GM19324 (cell line): Measurements from ENCODE around the gene ACIN1.
A peak's percentile ranks its signal among the peaks of the same experiment; 100 is the strongest.
"Not testable (repeated sequence)": the region's sequence is repeated elsewhere in the genome, so short reads cannot be mapped to it uniquely, and the experiment has no call there.

ENCODE experiments used
- ATAC-seq: cut with Tn5 transposase; IDR thresholded peaks from one replicate; pipeline ENCODE4 v1.9.1; 2021; ENCODE audit warnings: mild to moderate bottlenecking, moderate library complexity; ENCODE audit not compliant: unreplicated experiment, low FRiP score

The ACIN1 gene

DNA sequence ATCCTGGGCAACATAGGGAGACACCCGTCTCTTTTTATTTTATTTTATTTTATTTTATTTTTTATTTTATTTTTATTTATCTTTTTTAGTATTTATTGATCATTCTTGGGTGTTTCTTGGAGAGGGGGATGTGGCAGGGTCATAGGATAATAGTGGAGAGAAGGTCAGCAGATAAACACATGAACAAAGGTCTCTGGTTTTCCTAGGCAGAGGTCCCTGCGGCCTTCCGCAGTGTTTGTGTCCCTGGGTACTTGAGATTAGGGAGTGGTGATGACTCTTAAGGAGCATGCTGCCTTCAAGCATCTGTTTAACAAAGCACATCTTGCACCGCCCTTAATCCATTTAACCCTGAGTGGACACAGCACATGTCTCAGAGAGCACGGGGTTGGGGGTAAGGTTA lies 12.7 kb upstream of the ACIN1 start:
- not testable (repeated sequence) for ATAC-seq

DNA sequence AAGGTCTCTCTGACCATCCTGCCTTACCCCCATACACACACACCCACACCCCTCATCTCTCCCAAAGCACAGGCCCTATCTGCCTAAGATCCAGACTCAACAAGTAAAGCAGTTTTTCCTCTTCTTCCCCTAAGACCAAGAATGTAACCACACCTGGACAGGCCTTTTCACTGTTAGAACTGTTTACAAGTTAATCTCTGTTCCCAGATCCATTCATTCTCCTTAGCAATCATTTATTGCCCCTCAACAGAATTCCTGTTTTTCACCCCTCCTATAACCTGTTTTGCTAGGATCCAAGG lies 11.8 kb upstream of the ACIN1 start:
- ATAC-seq, result no peak

DNA sequence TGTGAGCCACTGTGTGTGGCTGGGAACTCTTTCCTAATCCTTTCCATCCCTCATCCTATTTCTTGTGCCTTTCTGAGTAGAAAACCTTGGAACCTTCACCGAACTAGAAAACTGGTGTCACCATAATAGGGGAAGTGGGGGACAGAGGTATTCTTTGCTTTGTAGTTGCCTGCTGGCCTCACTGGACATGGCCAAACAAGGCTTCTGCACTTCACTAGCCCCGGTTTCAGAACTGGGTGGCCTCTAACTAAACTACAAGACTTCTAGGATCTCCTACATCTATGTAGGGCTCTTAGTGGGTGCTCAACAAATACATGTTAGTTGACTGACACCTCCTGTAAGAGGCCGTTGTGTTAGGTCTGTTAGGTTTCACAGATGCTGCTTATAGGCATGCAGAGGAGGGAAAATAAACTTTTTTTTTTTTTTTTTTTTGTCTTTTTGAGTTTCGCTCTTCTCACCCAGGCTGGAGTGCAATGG lies 10.4 kb upstream of the ACIN1 start:
- no peak for ATAC-seq

DNA sequence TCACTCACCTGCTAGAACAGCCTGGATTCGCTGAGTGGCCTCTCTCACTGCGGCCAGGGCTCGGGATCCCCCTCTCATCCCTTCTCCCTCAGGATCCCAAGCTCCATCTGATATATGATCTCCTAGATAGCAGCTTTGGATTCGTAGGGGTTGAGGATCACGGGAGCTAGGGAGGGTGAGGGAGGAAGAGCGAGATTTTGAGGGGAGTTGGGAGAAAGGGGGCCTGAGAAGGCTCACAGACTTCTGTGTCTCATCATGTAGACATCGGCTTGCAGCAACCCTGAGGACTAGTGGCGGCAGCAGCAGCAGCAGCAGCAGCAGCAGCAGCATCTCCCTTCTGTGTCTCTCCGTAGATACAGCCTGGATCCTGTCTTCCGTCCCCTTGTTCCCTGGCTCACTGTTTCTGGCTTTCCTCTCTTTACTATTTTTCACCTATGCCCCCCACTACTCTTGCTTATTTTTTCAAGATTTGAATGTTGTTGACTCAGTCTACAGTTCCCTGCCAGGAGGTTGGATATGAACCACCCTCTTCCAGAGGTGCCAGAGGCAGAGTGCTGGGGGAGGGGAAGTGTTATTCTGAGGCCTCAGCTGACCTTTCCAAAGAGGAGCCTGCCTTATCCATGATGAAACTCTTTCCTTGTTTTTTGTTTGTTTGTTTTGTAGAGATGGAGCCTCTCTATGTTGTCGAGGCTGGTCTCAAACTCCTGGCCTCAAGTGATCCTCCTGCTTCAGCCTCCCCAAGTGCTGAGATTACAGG lies 9.8 kb upstream of the ACIN1 start, which contains the start of gene CIROP:
CIROP (minus strand) TSS at position 399 of the 757 bp plus-strand sequence; CDS start at position 330, 69 bp downstream.
- ATAC-seq, result no peak

DNA sequence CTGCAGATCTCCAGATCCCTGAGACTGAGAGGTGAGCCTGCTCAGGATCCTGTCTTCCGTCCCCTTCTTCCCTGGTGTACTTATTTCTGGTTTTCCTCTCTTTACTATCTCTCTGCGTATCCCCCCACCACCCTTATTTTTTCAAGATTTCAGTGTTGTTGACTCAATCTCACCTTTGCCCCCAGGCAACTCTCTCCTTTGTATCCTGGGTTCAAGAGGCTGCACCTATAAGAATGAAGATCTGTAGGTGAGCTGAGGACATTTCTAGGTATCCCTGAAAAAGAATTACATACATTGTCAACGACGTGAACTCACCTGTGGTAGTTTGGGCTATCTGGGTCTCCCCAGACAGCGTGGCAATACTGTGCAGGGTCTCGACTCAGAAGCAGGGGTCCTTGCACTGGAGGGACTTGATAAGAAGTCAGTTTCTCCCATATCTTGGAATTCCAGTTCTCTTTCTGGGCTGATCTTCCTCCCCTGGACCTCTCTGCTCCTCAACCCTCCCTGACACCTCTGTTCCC lies 9.2 kb upstream of the ACIN1 start:
- no peak for ATAC-seq

DNA sequence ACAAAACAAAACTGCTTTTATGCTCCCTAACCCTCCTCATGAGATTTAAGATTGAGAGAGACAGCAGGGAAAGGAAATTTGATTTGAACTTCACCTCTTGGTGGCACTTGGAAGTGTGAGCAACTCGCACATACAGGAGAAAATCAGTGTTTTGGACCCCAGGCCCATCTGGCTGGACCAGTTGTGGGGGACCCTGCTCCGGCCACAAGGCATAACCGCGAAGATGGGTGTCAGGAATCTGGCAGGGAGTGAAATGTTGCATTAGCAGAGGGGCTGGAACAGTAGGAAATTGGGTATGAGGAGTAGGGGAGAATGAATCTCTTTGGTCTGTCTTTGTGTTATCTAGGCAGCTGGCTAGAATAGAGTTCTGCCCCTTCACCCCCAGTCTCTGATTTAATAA lies 8.6 kb upstream of the ACIN1 start:
- ATAC-seq, result no peak

DNA sequence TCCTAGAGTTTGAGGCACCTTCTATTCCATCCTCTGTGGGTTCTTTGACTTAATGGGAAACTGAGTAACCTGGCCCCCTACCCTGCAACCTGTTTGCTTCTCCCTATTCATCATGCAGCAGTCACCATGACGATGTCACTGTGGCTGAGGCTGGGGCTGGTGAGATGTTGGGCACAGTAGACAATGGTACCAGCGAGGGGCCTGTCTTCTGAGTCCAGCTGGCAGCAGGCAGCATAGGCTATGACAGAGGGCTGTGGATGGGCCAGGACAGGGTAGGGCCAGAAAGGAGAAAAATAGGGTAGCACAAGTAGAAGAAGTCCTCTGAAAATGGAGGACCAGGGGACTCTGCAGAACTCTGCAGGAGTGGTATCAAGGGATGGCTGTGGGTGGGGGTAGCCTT lies 7.9 kb upstream of the ACIN1 start:
- ATAC-seq, result no peak

DNA sequence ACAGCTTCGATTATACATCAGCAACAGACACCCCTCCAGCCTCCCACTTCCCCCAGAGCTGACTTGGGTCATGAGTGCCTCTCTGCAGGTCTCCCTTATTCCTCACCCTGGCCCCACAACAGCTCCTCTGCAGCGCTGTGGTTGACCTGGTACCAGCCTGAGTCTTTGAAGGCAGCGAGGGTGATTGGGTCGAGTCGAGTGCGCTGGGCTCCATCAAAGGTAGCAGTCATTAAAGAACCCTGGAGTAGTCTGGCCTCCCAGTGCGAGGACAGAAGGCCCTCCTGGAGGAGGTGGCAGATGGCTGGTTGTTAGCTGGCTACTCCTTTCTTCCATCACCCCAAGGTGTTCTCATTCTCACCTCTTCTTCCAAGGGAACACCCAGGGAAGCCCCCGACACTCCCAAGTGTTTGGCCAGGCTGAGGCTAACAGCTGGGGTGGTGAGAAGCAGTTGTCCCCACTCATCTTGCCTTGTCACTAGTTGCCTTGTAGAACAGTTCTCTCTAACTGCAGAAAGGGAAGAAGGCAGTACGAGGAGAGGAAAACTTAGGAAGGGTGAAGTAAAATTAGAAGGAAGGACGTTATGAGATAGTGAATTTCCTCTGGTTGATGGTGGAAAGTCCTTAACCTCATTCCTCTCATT lies 7.2 kb upstream of the ACIN1 start:
- ATAC-seq, result no peak

DNA sequence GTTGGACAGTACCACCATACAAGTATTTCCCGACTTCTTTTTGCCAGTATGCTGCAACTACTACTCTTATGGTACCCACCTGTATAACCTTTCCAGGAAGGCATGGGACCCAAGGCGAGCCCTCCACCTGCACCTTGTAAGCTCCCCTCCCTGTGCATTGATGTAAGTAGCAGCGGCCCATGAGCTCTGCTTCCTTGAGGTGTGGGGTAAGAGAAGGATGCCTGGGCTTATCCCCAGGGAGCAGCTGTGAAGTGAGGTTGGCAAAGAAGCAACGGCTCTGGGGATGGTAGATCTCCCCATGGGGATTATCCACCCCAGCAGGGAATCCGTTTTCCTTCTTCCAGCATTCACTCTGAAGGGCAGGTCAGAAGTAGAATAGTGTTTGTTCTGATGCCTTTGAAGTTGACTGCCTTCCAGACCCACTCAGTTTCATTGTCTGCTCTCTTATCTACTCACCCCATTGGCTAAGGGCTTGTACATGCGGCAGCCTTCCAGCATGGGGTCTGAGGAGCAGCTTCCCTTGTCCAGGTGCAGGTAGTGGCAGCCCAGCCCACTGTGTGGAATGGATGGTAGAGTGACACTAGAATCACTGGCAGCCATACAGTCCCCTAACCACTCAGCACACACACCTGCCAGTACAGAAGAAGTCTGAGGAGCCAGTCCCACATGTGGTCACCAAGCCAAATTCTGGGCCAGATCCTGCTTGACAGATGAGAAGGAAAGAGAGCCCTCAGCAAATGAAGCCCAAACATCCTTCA lies 6.5 kb upstream of the ACIN1 start:
- no peak for ATAC-seq

DNA sequence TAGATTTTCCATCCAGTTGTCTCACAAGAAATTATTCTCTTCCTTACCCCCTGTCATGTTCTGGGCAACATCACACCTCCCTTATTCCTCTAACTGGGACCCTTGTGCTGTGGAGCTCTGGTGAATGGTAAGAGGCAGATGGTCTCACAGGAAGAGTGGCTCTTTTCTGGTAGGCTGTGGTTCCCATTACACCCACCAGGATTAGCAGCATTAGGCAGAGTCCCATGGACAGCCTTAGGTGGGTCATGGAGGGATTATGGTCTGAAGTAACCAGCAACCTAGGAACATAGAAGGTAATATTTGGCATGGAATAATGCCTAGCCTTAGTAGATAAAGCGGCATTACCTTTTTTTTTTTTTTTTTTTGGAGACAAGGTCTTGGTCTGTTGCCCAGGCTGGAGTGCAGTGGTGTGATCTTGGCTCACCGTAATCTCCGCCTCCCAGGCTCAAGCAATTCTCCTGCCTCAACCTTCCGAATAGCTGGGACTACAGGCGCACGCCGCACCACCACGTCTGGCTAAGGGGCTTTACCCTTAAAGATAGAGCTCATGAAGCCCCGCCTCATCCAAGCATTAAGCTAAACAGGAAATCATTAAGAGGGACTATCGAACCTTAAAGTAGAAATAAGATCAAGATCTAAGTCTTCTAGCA lies 4.4 kb upstream of the ACIN1 start:
- ATAC-seq, result no peak

DNA sequence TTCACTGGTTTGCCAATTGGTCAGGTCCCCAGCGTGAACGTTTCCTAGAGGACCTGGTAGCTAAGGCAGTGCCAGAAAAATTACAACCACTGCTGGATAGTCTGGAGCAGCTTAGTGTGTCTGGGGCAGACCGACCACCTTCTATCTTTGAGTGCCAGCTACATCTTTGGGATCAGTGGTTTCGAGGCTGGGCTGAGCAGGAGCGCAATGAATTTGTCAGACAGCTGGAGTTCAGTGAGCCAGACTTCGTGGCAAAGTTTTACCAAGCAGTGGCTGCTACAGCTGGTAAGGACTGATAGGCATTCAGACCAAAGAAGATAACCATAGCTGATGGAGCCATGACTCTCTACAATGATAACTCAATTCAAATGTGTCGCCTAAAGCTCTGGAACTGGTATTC lies 2.9 kb upstream of the ACIN1 start:
- no peak for ATAC-seq

DNA sequence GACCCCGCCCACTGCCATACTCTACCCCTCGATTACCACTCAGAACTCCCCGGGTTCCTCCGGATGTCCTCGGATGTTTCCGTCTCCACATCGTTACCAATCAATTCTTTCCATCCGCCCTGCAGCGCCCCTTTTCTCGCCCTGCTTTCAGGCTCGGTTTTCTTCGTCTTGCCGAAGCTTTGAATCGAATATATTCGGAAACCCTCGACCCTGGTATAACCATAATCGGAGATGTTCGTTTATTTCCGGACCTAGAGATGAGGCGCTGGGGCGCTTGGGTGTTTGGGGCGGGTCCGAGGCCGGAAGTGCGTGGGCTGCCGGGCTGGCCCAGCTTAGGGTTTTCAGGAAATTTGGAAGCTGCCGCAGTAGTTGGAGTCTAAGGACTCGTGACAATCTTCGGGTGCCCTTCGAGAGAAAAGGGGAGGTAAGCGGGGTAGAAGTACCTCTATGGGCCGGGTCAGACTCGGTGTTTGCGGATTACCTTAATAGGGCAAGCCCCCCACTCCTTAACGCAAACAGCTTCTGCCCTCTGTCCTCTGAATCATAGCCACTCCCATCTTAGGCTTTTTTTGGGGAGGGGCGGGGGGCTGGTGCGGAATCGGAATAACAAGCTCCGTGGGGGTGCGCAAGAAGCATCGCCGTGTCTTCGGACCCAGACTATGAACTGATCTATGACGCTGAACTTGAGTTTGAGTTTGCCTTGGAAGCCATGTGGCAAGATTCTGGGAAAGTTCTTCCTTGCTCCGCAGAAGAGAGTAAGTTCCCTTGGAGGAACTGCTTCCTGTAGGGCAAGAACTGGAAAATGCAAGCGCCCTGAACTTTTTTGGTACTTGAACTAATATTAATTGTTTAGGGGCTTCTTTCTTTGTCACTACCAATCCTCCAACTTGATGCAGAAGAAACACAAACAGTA lies 516 bp upstream of the ACIN1 start, which contains the start of gene C14orf119:
C14orf119 (plus strand) TSS at position 310 of the 913 bp plus-strand sequence. CDS start 2,154 bp downstream, outside the sequence.
- peak; percentile 96 for ATAC-seq

DNA sequence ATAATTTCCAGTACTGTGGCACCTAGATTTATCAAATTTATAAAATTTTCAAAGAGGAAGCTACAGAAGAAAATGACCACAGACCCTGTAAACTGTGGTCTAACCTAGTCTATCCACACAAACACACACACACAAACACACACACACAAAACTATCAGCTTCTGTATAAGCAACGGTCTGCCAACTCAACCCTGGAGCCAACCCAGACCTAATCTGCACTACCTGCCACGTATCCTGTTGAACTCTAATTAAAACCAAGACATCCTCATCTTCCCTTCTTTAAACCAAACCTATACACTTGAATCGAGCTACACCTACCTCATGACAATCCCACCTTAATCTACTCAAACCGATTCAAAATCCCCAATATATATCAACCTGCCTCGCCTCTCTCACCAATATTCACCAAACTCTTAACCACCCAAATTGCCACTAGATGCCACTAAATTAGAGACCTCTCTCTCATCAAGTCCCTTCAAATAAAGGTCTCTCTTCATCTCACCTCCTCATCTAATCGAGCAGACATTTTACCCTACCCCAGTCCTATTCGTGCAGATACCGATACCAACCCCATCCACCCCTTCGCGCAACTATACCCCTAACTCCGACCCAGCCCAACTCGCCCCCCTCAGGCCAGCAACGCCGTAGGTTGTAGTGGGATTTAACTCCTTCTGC lies 808 bp downstream of the ACIN1 start:
- ATAC-seq, result no peak

DNA sequence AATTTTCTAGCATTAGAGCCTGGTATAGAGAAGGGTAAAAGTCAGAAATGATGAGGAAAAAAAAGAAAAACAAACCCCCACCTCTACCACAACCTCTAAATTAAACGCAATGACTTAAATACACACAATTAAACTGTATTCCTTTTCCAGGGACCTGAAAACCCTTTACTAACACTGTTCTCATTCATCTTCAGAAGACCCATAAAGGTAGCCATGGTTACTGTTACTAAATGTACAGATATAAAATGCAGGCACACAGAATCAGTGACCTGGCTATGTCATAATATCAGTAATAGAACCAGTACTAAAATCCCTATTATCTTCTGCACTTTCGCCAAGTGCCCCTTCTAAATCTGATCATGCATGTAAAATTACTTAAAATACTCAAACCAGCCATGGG lies 1.4 kb downstream of the ACIN1 start:
- ATAC-seq, result no peak

DNA sequence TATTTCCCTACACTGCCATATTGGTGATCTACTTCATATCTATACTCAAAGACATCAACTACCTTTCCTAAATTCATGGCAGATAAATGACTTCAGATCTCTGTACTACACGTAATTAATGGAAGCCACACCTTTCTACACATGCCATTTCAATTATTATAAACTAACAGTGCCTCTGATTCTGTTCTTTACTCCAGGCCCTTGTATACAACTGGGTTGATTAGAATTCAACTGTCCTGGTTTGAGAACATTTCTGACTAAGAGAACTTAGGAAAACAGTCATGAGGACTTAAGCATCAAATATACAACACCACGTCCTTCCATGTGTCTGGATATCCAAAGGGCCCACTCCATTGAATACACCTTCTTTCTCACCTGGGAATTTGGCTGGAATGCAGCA lies 1.8 kb downstream of the ACIN1 start:
- no peak for ATAC-seq

DNA sequence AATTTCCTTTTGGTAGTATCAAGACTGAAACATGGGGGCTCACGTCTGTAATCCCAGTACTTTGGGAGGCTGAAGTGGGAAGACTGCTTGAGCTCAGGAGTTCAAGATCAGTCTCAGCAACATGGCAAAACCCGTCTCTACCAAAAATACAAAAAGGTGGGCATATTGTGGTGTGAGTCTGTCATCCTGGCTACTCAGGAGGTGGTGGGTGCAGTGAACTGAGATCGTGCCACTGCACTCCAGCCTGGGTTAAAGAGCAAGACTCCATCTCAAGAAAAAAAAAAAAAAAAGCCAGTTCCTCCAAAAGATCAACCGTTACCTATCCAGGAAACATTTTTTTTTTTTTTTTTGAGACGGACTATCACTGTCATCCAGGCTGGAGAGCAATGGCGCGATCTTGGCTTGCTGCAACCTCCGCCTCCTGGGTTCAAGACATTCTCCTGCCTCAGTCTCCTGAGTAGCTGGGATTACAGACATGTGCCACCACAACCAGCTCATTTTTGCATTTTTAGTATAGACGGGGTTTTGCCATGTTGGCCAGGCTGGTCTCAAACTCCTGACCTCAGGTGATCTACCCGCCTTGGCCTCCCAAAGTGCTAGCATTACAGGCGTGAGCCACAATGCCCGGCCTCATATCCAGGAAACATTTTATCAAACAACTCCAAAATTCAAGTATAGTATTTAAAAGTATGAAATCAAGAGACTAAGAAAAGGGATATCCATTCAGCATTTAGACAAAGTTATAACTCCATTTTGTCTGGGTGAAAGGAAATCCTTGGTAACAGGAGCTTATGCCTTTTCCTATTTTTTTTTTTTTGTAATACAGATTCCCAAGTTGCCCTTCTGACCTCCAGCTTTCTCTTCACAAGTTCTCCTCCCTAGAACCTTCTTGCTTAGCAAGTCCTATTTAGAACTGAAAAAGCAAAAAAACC lies 3.4 kb downstream of the ACIN1 start:
- ATAC-seq, result no peak

DNA sequence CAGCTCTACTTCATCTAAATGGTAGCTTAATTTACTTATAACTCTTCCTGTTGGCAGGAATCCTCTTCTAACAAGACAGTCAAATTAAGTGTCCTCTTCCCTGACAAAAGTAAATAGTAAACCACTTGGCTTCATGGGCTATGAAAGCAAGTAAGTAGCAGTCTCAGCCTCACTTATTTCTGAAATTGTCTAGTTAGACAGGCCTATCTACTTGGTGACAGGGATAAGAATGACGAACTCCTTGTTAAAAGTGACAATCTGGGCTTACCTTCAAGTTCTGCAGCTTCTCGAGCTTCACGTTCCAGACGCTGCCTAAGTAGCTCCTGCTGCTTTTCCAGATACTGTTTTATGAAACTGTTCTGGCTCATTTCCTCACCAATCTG lies 4.7 kb downstream of the ACIN1 start:
- ATAC-seq, result no peak
